ENCODE measurements around the gene N4BP2L2. TPM values are rescaled to one million over a fixed set of nuclear protein-coding genes. Genes with fewer than 3 reads are reported as not detected.
"Not testable (repeated sequence)": the region's sequence is repeated elsewhere in the genome, so short reads cannot be mapped to it uniquely, and the experiment has no call there.

N4BP2L2 gene
- 100 to 1,000 TPM in 1 of 2 experiments, 10 to 100 TPM in 1; 97.1 to 111 TPM for total RNA-seq

DNA sequence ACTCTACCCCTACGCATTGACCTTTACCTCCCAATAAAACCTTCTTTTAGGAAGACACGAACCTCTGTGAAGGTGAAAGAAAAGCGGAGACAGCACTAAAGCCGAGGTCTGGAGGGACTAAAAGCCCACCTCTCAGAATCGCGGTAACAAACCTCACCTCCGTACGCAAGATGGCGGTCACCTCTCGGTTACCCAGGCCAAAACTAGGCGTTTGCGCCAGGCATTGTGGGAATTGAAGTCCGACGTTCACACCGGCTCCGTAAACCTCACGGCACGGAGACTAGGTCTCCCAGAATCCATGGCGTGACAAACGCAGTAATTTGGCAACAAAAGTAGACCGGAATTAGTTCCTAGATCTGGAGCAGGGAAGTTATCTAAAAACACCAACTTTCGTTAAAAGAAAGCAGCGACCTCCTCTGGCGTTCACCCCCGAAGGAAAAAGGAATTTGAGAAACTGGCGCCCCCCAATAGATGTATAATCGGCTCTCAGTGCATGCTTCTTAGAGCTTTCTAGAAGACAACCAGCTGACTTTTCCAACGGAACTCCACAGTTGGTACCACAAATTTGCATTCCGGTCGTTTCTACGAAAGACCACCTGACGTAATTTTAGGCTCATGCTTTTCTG lies at the start of gene N4BP2L2:
TSS of gene N4BP2L2 (minus strand) at position 175 of the 626 bp plus-strand sequence. CDS start 1,768 bp downstream, outside the sequence.
- Mint-ChIP-seq H3K4me1 (ENCODE audit: low read depth) (peaks cover 41% of the 10 kb centered on the region), H3K36me3 (ENCODE audit: low read depth) (peaks cover 34% of the 10 kb centered on the region), H3K27ac (peak within 1 kb of the TSS; percentile 98), H3K27me3 (ENCODE audit: low read depth) (no peaks in the 10 kb centered on the region), H3K9me3 (ENCODE audit: insufficient read depth) (no peaks in the 10 kb centered on the region), H3K4me3 (peak within 1 kb of the TSS; percentile 97)
- ChIA-PET CTCF (interaction anchor here (0.9 to 2.2 kb wide), 8 partner anchors 10 to 1004 kb away, joined by 3 to 6 read pairs (median 4); no protein-coding TSS in a partner anchor), POLR2A (interaction anchor here (0.6 to 3.4 kb wide), 9 partner anchors 11 to 1939 kb away, joined by 3 to 26 read pairs (median 5); partner anchors contain the start of genes BRCA2, N4BP2L1 and ZAR1L)
- peak; percentile 98 for ATAC-seq
- DNase-seq, result peak; percentile 95

- no peaks in the 10 kb centered on the region for H3K9me3 Mint-ChIP-seq (ENCODE audit: insufficient read depth)
- H3K4me3 Mint-ChIP-seq, result peak overlapping the region; percentile 92
- ATAC-seq (no peak), DNase-seq (no peak)
- POLR2A ChIA-PET, result interaction anchor here (0.6 to 2.3 kb wide), 10 partner anchors 48 to 955 kb away, joined by 3 to 8 read pairs (median 3); partner anchors contain the start of genes BRCA2, N4BP2L2 and ZAR1L
- H3K36me3 Mint-ChIP-seq (ENCODE audit: low read depth), result peaks cover 12% of the 10 kb centered on the region
- CTCF ChIA-PET, result interaction anchor here (0.7 to 4.4 kb wide), 29 partner anchors 9 to 955 kb away, joined by 3 to 65 read pairs (median 4); partner anchors contain the start of genes BRCA2, N4BP2L1, N4BP2L2 and ZAR1L
- peak overlapping the region; percentile 87 for H3K27ac Mint-ChIP-seq
- peaks cover 40% of the 10 kb centered on the region for H3K4me1 Mint-ChIP-seq (ENCODE audit: low read depth)
- H3K27me3 Mint-ChIP-seq (ENCODE audit: low read depth), result peaks cover 4% of the 10 kb centered on the region
Measured at GRCh38 chr13:32587811-32588170, 49.2 kb upstream of the N4BP2L2 start.

- DNase-seq (peak; percentile 63), ATAC-seq (peak; percentile 42)
- Mint-ChIP-seq H3K27me3 (ENCODE audit: low read depth) (peaks cover 5% of the 10 kb centered on the region), H3K4me1 (ENCODE audit: low read depth) (peaks cover 40% of the 10 kb centered on the region), H3K36me3 (ENCODE audit: low read depth) (peaks cover 8% of the 10 kb centered on the region), H3K4me3 (peak overlapping the region; percentile 92), H3K27ac (peak overlapping the region; percentile 87), H3K9me3 (ENCODE audit: insufficient read depth) (no peaks in the 10 kb centered on the region)
- ChIA-PET POLR2A (interaction anchor here (0.6 to 2.3 kb wide), 10 partner anchors 49 to 956 kb away, joined by 3 to 8 read pairs (median 3); partner anchors contain the start of genes BRCA2, N4BP2L2 and ZAR1L), CTCF (interaction anchor here (0.7 to 4.4 kb wide), 27 partner anchors 9 to 956 kb away, joined by 3 to 65 read pairs (median 5); partner anchors contain the start of genes BRCA2, N4BP2L1, N4BP2L2 and ZAR1L)
Measured at GRCh38 chr13:32587011-32587810, 48.6 kb upstream of the N4BP2L2 start.

- Mint-ChIP-seq H3K36me3 (ENCODE audit: low read depth) (peaks cover 8% of the 10 kb centered on the region), H3K4me3 (peak within 1 kb of the TSS; percentile 92), H3K27ac (peak within 1 kb of the TSS; percentile 91), H3K9me3 (ENCODE audit: insufficient read depth) (no peaks in the 10 kb centered on the region), H3K27me3 (ENCODE audit: low read depth) (peaks cover 6% of the 10 kb centered on the region), H3K4me1 (ENCODE audit: low read depth) (peaks cover 35% of the 10 kb centered on the region)
- CTCF ChIA-PET, result interaction anchor here (0.7 to 4.4 kb wide), 38 partner anchors 14 to 957 kb away, joined by 3 to 65 read pairs (median 4); partner anchors contain the start of genes N4BP2L1 and N4BP2L2
- DNase-seq, result peak; percentile 95
- ATAC-seq, result peak; percentile 95
- POLR2A ChIA-PET, result interaction anchor here (0.6 to 2.3 kb wide), 4 partner anchors 48 to 271 kb away, joined by 3 to 8 read pairs (median 6); partner anchors contain the start of genes BRCA2, N4BP2L1, N4BP2L2 and ZAR1L
Measured at GRCh38 chr13:32586080-32586900, 47.7 kb upstream of the N4BP2L2 start, which contains the start of gene PDS5B. PDS5B (plus strand) TSS chr13:32586452; CDS start chr13:32648773, 62,321 bp downstream.

GRCh38 chr13:32585550-32586079 lies 47.0 kb upstream of the N4BP2L2 start:
- DNase-seq (peak; percentile 25), ATAC-seq (no peak)
- Mint-ChIP-seq H3K9me3 (ENCODE audit: insufficient read depth) (no peaks in the 10 kb centered on the region), H3K27ac (peak overlapping the region; percentile 91), H3K4me1 (ENCODE audit: low read depth) (peaks cover 34% of the 10 kb centered on the region), H3K4me3 (peak overlapping the region; percentile 76), H3K36me3 (ENCODE audit: low read depth) (peaks cover 8% of the 10 kb centered on the region), H3K27me3 (ENCODE audit: low read depth) (peaks cover 6% of the 10 kb centered on the region)
- ChIA-PET CTCF (interaction anchor here (0.7 to 2.7 kb wide), 30 partner anchors 15 to 560 kb away, joined by 3 to 19 read pairs (median 4); partner anchors contain the start of gene N4BP2L1), POLR2A (interaction anchor here (0.6 to 1.1 kb wide), 2 partner anchors 151 to 158 kb away, joined by 3 to 5 read pairs; partner anchors contain the start of gene N4BP2L1)

GRCh38 chr13:32582991-32583390 lies 44.4 kb upstream of the N4BP2L2 start:
- DNase-seq (no peak), ATAC-seq (no peak)
- H3K9me3 Mint-ChIP-seq (ENCODE audit: insufficient read depth), result peaks cover 2% of the 10 kb centered on the region
- ChIA-PET POLR2A (no interaction called here), CTCF (interaction anchor here (3.1 to 3.8 kb wide), 3 partner anchors 115 to 673 kb away, joined by 17 to 35 read pairs (median 31); no protein-coding TSS in a partner anchor)
- H3K36me3 Mint-ChIP-seq (ENCODE audit: low read depth), result peaks cover 7% of the 10 kb centered on the region
- H3K27ac Mint-ChIP-seq, result no peak overlapping the region
- H3K4me1 Mint-ChIP-seq (ENCODE audit: low read depth), result peaks cover 13% of the 10 kb centered on the region
- H3K4me3 Mint-ChIP-seq, result no peak overlapping the region
- H3K27me3 Mint-ChIP-seq (ENCODE audit: low read depth), result peaks cover 6% of the 10 kb centered on the region

GRCh38 chr13:32582281-32582680 lies 43.7 kb upstream of the N4BP2L2 start:
- H3K27me3 Mint-ChIP-seq (ENCODE audit: low read depth), result peaks cover 6% of the 10 kb centered on the region
- POLR2A ChIA-PET, result no interaction called here
- no peak overlapping the region for H3K4me3 Mint-ChIP-seq
- ATAC-seq (no peak), DNase-seq (no peak)
- peaks cover 2% of the 10 kb centered on the region for H3K36me3 Mint-ChIP-seq (ENCODE audit: low read depth)
- no peak overlapping the region for H3K27ac Mint-ChIP-seq
- H3K4me1 Mint-ChIP-seq (ENCODE audit: low read depth), result peaks cover 9% of the 10 kb centered on the region
- CTCF ChIA-PET, result interaction anchor here (0.9 to 3.8 kb wide), 22 partner anchors 11 to 672 kb away, joined by 3 to 35 read pairs (median 6); no protein-coding TSS in a partner anchor
- H3K9me3 Mint-ChIP-seq (ENCODE audit: insufficient read depth), result peaks cover 9% of the 10 kb centered on the region

GRCh38 chr13:32581177-32581786 lies 42.7 kb upstream of the N4BP2L2 start:
- ATAC-seq (no peak), DNase-seq (no peak)
- POLR2A ChIA-PET, result interaction anchor here (1.0 kb wide), 1 partner anchor 43 kb away, joined by 3 read pairs; no protein-coding TSS in a partner anchor
- Mint-ChIP-seq H3K9me3 (ENCODE audit: insufficient read depth) (peaks cover 14% of the 10 kb centered on the region), H3K27me3 (ENCODE audit: low read depth) (peaks cover 6% of the 10 kb centered on the region), H3K27ac (no peak overlapping the region), H3K4me1 (ENCODE audit: low read depth) (peaks cover 9% of the 10 kb centered on the region), H3K4me3 (no peak overlapping the region), H3K36me3 (ENCODE audit: low read depth) (peaks cover 4% of the 10 kb centered on the region)
- CTCF ChIA-PET, result interaction anchor here (0.7 to 3.8 kb wide), 47 partner anchors 10 to 1096 kb away, joined by 3 to 35 read pairs (median 4); partner anchors contain the start of genes BRCA2, N4BP2L1, N4BP2L2 and ZAR1L

GRCh38 chr13:32577032-32577431 lies 38.4 kb upstream of the N4BP2L2 start:
- Mint-ChIP-seq H3K4me3 (no peak overlapping the region), H3K27ac (no peak overlapping the region), H3K27me3 (ENCODE audit: low read depth) (no peaks in the 10 kb centered on the region), H3K4me1 (ENCODE audit: low read depth) (no peaks in the 10 kb centered on the region), H3K9me3 (ENCODE audit: insufficient read depth) (peaks cover 14% of the 10 kb centered on the region), H3K36me3 (ENCODE audit: low read depth) (peaks cover 4% of the 10 kb centered on the region)
- ChIA-PET CTCF (no interaction called here), POLR2A (no interaction called here)
- no peak for DNase-seq
- no peak for ATAC-seq

DNA sequence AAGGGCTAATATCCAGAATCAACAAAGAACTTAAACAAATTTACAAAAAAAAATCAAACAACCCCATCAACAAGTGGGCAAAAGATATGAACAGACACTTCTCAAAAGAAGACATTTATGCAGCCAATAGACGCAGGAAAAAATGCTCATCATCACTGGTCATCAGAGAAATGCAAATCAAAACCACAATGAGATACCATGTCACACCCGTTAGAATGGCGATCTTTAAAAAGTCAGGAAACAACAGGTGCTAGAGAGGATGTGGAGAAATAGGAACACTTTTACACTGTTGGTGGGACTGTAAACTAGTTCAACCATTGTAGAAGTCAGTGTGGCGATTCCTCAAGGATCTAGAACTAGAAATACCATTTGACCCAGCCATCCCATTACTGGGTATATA lies 37.1 kb upstream of the N4BP2L2 start:
- H3K4me1 Mint-ChIP-seq (ENCODE audit: low read depth); POLR2A ChIA-PET; H3K27ac Mint-ChIP-seq; DNase-seq; H3K4me3 Mint-ChIP-seq; ATAC-seq; H3K27me3 Mint-ChIP-seq (ENCODE audit: low read depth); H3K36me3 Mint-ChIP-seq (ENCODE audit: low read depth): not testable (repeated sequence)
- CTCF ChIA-PET, result interaction anchor here (1.2 kb wide), 1 partner anchor 194 kb away, joined by 3 read pairs; no protein-coding TSS in a partner anchor
- peaks cover 14% of the 10 kb centered on the region for H3K9me3 Mint-ChIP-seq (ENCODE audit: insufficient read depth)
